ENCODE data around the gene PER3.

PER3 gene

GRCh38 chr1:7821282-7821681 lies 37.2 kb downstream of the PER3 start:
- in situ Hi-C loops (cut with HindIII; ENCODE audit: low pct_ligation_motif_present, low pct_unique_long_range_greater_than_20kb, low sequenced_read_pairs) = no loop called here
- DNase-seq = no peak

- no peak for DNase-seq
- in situ Hi-C loops (cut with HindIII; ENCODE audit: low pct_ligation_motif_present, low pct_unique_long_range_greater_than_20kb, low sequenced_read_pairs) = no loop called here
Observed at GRCh38 chr1:7824701-7825100, 40.6 kb downstream of the PER3 start.

DNA sequence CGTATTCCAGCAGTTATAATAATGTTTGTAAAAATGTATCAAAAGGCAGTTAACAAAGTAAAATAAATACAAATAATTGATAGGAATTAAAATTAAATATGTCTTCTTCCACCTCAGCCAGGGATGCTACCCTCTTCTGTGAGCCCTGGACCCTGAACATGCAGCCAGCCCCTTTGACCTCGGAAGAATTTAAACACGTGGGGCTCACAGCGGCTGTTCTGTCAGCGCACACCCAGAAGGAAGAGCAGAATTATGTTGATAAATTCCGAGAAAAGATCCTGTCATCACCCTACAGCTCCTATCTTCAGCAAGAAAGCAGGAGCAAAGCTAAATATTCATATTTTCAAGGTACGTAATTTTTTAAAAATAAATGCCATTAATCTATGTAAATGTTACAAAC lies 42.3 kb downstream of the PER3 start:
- DNase-seq = no peak
- in situ Hi-C loops (cut with HindIII; ENCODE audit: low pct_ligation_motif_present, low pct_unique_long_range_greater_than_20kb, low sequenced_read_pairs) = no loop called here

DNA sequence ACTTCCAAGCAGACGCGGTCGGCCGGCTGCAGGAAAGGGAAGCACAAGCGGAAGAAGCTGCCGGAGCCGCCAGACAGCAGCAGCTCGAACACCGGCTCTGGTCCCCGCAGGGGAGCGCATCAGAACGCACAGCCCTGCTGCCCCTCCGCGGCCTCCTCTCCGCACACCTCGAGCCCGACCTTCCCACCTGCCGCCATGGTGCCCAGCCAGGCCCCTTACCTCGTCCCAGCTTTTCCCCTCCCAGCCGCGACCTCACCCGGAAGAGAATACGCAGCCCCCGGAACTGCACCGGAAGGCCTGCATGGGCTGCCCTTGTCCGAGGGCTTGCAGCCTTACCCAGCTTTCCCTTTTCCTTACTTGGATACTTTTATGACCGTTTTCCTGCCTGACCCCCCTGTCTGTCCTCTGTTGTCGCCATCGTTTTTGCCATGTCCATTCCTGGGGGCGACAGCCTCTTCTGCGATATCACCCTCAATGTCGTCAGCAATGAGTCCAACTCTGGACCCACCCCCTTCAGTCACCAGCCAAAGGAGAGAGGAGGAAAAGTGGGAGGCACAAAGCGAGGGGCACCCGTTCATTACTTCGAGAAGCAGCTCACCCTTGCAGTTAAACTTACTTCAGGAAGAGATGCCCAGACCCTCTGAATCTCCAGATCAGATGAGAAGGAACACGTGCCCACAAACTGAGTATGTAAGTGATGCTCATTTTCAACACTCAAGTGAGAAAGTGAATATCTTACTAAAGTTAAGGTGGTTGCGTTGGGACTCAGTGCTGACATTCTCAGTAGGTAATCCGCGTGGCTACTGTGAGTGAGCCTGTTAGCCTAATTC lies 43.2 kb downstream of the PER3 start:
- in situ Hi-C loops (cut with HindIII; ENCODE audit: low pct_ligation_motif_present, low pct_unique_long_range_greater_than_20kb, low sequenced_read_pairs) = no loop called here
- no peak for DNase-seq

- no peak for DNase-seq
- in situ Hi-C loops (cut with HindIII; ENCODE audit: low pct_ligation_motif_present, low pct_unique_long_range_greater_than_20kb, low sequenced_read_pairs) = no loop called here
Observed at GRCh38 chr1:7831458-7831857, 47.4 kb downstream of the PER3 start.

GRCh38 chr1:7833035-7833434 lies 48.9 kb downstream of the PER3 start:
- in situ Hi-C loops (cut with HindIII; ENCODE audit: low pct_ligation_motif_present, low pct_unique_long_range_greater_than_20kb, low sequenced_read_pairs) = no loop called here
- no peak for DNase-seq

DNA sequence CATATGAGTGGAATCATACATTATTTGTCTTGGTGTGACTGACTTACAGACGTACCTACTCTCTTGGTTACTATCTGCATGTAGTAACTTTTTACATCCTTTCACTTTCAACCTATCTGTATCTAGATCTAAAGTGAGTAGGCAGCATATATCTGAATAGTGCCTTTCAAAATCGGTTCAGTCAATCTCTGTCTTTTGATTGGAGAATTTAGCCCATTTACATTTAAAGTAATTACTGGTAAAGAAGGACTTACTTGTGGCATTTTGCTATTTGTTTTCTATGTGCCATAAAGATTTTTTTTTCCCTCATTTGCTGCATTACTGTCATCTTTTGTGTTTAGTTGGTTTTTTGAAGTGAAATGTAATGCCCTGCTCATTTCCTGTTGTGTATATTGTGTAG lies 54.6 kb downstream of the PER3 start:
- in situ Hi-C loops (cut with HindIII; ENCODE audit: low pct_ligation_motif_present, low pct_unique_long_range_greater_than_20kb, low sequenced_read_pairs) = no loop called here
- no peak for DNase-seq

GRCh38 chr1:7839526-7839925 lies 55.4 kb downstream of the PER3 start:
- DNase-seq = no peak
- in situ Hi-C loops (cut with HindIII; ENCODE audit: low pct_ligation_motif_present, low pct_unique_long_range_greater_than_20kb, low sequenced_read_pairs) = no loop called here

DNA sequence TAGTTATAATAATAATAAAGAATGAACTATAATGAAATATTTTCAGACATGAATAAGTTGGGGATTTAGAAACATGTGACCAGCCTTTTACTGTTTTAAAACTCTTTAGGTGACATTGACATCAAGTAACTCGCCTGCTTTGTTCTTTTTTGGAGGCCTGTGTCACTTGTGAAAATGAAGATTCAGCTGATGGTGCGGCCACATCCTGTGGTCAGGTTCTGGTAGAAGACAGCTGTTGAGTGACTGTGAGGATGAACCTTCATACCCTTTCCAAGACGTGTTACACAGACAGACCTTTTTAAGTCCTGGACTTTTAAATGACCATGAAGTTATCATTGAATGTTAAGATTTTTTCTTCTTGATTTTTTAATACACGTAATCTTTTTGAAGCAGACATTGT lies 58.4 kb downstream of the PER3 start:
- in situ Hi-C loops (cut with HindIII; ENCODE audit: low pct_ligation_motif_present, low pct_unique_long_range_greater_than_20kb, low sequenced_read_pairs) = no loop called here
- DNase-seq = no peak

GRCh38 chr1:7845761-7846160 lies 61.7 kb downstream of the PER3 start:
- no peak for DNase-seq
- in situ Hi-C loops (cut with HindIII; ENCODE audit: low pct_ligation_motif_present, low pct_unique_long_range_greater_than_20kb, low sequenced_read_pairs) = no loop called here

DNA sequence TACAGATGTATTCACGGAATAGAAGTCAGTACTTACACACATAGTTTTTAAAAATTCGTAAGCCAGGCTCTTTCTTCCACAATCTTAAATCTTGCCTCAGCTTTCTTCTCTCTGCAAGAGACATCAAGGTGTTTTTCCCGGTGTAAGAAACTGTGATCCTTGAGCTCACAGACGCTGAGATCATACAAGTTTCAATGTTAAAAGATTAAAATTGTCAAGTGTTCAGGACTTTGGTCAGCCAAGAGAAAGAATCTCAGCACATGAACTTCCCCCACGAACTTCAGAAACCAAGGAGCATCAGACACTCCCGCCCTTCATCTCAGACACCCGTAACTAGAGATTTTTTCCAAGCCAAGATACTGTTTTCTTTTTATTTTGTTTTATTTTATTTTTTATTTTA lies 62.6 kb downstream of the PER3 start:
- DNase-seq = no peak
- in situ Hi-C loops (cut with HindIII; ENCODE audit: low pct_ligation_motif_present, low pct_unique_long_range_greater_than_20kb, low sequenced_read_pairs) = no loop called here

- in situ Hi-C loops (cut with HindIII; ENCODE audit: low pct_ligation_motif_present, low pct_unique_long_range_greater_than_20kb, low sequenced_read_pairs) = no loop called here
Observed at GRCh38 chr1:7847599-7847998, 63.5 kb downstream of the PER3 start.

DNA sequence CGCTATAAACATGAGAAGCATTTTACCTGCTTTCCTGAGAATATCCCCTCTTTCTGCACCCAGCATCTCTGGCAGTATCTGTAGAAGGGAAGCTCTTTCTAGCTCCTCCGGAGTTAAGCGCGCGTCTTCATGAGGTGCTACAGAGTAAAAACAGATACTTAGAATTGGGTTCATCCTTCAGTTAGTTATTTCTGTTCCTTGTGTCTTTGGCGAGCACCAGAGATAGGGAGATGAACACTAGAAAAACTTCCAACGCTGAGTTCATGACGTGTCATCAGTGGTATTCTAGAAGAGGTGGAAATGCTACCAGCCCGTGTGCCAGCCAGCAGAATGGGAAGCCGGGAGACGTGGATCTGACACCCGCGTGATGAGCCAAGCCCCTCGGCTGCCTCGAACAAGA lies 66.7 kb downstream of the PER3 start:
- no peak for DNase-seq
- in situ Hi-C loops (cut with HindIII; ENCODE audit: low pct_ligation_motif_present, low pct_unique_long_range_greater_than_20kb, low sequenced_read_pairs) = no loop called here

More at GRCh38 chr1:7847599-7847998, 63.5 kb downstream of the PER3 start:
- DNase-seq = no peak

DNA sequence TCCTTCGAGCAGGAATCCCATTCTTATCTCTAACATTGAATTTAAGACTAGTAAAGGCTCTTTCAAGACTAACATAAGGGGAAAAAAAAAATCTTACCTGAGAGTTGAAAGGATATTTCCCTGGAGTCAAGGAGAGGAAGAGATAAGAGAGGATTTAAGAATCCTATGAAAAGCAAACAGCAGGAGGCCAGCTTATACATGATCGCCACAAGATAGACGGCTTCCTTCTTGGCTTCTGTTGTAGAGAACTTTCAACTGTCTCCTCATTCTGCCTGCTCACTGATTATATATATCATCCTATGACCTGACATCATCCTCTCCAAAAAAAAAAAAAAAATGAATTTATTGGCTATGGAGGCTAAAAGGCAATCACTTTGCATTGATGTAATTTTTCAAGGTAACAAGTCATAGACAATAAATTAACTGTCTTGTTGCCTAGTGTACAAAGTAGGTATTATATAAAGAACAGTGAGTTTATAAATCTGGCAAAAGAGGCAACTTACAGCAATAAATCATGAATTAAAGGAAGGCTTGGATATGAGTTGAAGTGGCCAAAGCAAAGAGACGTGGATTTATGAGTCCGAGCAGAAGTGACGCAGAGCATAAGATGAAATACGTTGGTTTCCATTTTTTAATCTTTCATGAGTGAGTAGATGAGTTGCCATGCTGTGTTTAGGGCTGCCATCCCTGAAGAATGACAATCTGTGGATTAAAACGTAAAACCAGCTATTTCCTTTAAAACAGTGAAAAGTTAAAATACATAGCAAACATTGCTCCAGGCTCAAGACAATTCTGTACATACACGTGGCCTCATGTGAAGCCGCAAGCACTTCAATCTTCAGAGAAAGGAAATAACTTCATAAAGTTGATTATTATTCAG lies 69.0 kb downstream of the PER3 start, which contains the start of gene UTS2:
Gene UTS2, minus strand, starts transcription at position 262 of the 880 bp plus-strand sequence. Its CDS starts 62 bp downstream, at position 200.
- DNase-seq = no peak
- in situ Hi-C loops (cut with HindIII; ENCODE audit: low pct_ligation_motif_present, low pct_unique_long_range_greater_than_20kb, low sequenced_read_pairs) = no loop called here

- no peak for DNase-seq
- in situ Hi-C loops (cut with HindIII; ENCODE audit: low pct_ligation_motif_present, low pct_unique_long_range_greater_than_20kb, low sequenced_read_pairs) = no loop called here
Observed at GRCh38 chr1:7853684-7854026, 69.6 kb downstream of the PER3 start.

DNA sequence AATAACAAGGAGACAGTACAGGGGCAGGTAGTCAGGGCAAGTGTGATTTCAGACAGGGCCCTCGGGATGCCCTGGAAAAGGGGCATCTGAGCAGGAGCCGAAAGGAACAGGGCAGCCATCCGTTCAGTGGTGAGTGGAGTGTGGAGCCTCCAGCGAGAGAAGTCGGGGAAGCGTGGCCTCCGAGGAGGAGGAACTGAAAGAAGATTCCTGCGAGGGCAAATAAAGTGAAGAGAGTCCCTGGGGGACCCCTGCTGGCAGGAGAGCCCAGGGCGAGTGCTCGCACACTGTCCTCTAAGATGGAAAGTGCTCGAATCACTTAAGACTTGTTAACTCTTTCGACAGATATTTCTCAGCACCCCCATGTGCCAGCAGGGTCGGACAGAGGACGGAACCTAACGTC lies 72.3 kb downstream of the PER3 start:
- in situ Hi-C loops (cut with HindIII; ENCODE audit: low pct_ligation_motif_present, low pct_unique_long_range_greater_than_20kb, low sequenced_read_pairs) = no loop called here
- no peak for DNase-seq

GRCh38 chr1:7857000-7857399 lies 72.9 kb downstream of the PER3 start:
- in situ Hi-C loops (cut with HindIII; ENCODE audit: low pct_ligation_motif_present, low pct_unique_long_range_greater_than_20kb, low sequenced_read_pairs) = no loop called here
- DNase-seq = no peak

GRCh38 chr1:7857985-7858384 lies 73.9 kb downstream of the PER3 start:
- in situ Hi-C loops (cut with HindIII; ENCODE audit: low pct_ligation_motif_present, low pct_unique_long_range_greater_than_20kb, low sequenced_read_pairs) = no loop called here

DNA sequence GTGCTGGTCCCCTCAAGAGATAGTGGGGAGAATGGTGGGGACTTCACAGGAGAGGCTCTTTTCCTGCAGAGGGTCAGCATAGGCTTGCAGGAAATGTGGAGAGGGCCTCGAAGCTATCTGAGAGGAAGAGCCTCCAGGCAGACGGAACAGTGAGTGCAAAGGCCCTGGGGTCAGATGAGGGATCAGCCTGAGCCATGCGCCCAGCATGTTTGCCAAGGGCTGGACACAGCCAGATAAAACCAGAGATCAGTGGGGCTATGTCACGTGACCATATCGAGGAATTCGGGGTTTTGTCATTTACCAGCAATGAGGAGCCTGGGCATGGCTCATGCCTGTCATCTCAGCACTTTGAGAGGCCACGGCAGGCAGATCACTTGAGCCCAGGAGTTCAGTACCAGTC lies 75.3 kb downstream of the PER3 start:
- in situ Hi-C loops (cut with HindIII; ENCODE audit: low pct_ligation_motif_present, low pct_unique_long_range_greater_than_20kb, low sequenced_read_pairs) = no loop called here
- DNase-seq = no peak

More at GRCh38 chr1:7857985-7858384, 73.9 kb downstream of the PER3 start:
- no peak for DNase-seq

DNA sequence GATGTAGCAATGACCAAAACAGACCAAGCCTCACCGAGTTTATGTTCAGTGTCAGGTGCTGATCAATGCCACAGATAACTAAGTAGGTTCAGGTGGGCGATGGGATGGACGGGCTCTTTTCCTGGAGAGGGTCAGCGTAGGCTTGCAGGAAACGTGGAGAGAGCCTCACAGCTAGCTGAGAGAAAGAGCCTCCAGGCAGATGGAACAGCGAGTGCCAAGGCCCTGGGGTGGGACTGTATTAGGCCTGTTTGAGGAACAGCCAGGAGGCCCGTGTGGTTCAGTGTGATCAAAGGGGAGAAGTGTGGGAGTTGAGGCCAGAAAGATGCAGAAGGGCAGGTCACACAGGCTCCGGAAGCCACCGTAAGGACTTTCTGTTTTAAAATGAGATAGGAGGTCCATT lies 76.0 kb downstream of the PER3 start:
- no peak for DNase-seq
- in situ Hi-C loops (cut with HindIII; ENCODE audit: low pct_ligation_motif_present, low pct_unique_long_range_greater_than_20kb, low sequenced_read_pairs) = no loop called here
